DND-41 (cell line): ENCODE data around the gene ACOT12.
A peak's percentile ranks its signal among the peaks of the same experiment; 100 is the strongest.

Experiments used
- ATAC-seq: fragments of 200-7000 bp; cut with Tn5 transposase; 3 replicates; pipeline ENCODE4 v1.9.1; 2021; ENCODE audit warnings: low read depth; ENCODE audit not compliant: insufficient read depth
- DNase-seq: peaks from one replicate; pipeline ENCODE4 v3.0.0-alpha.2; 2020
- H2AFZ ChIP-seq: 2 replicates; pipeline ENCODE4 v1.6.0; 2012; ENCODE audit warnings: low read depth, low read length
- H3K27ac ChIP-seq: 2 replicates; pipeline ENCODE4 v1.5.1; 2012; ENCODE audit warnings: low read length, inconsistent platforms
- H3K27me3 ChIP-seq: fragments of 200-600 bp; sonication (generic); 2 replicates; pipeline ENCODE4 v1.6.0; 2012; ENCODE audit warnings: low read length, mild to moderate bottlenecking, inconsistent platforms; ENCODE audit not compliant: insufficient read depth, poor library complexity
- H3K36me3 ChIP-seq: 2 replicates; pipeline ENCODE4 v1.5.1; 2012; ENCODE audit warnings: low read length, inconsistent platforms; ENCODE audit not compliant: insufficient read depth
- H3K4me1 ChIP-seq: 2 replicates; pipeline ENCODE4 v1.5.1; 2012; ENCODE audit warnings: mild to moderate bottlenecking, low read length; ENCODE audit not compliant: insufficient read depth
- H3K4me2 ChIP-seq: 2 replicates; pipeline ENCODE4 v1.6.0; 2012; ENCODE audit warnings: mild to moderate bottlenecking, moderate library complexity, low read length, inconsistent platforms; ENCODE audit not compliant: insufficient read depth
- H3K4me3 ChIP-seq, 2 experiments: fragments of 200-600 bp in 1 of 2; shearing (Covaris generic) in 1 of 2; 2 replicates each; pipeline ENCODE4 v1.5.1; 2012 to 2016; ENCODE audit warnings: inconsistent platforms in 2 of 2, low read length in 2 of 2, mild to moderate bottlenecking in 2 of 2, low read depth in 1 of 2, moderate library complexity in 1 of 2
- H3K79me2 ChIP-seq: 2 replicates; pipeline ENCODE4 v1.6.0; 2012; ENCODE audit warnings: low read length, inconsistent platforms; ENCODE audit not compliant: insufficient read depth
- H3K9ac ChIP-seq: 2 replicates; pipeline ENCODE4 v1.6.0; 2012; ENCODE audit warnings: low read depth, mild to moderate bottlenecking, inconsistent platforms, low read length, moderate library complexity
- H3K9me3 ChIP-seq: 2 replicates; pipeline ENCODE4 v1.5.1; 2012; ENCODE audit warnings: low read length, moderate library complexity, mild to moderate bottlenecking, inconsistent platforms; ENCODE audit not compliant: insufficient read depth, severe bottlenecking
- H4K20me1 ChIP-seq: 2 replicates; pipeline ENCODE4 v1.6.0; 2012; ENCODE audit warnings: low read length; ENCODE audit not compliant: insufficient read depth
- CTCF ChIP-seq: IDR thresholded peaks from 2 replicates; pipeline ENCODE4 v1.5.1; 2012; ENCODE audit warnings: borderline replicate concordance, low read length, moderate library complexity, mild to moderate bottlenecking; ENCODE audit not compliant: poor library complexity, severe bottlenecking; ENCODE audit errors: extremely low read depth
- EZH2 ChIP-seq: IDR thresholded peaks from 3 replicates; pipeline ENCODE4 v1.6.1; 2012; ENCODE audit warnings: borderline replicate concordance, low read depth, mild to moderate bottlenecking, moderate library complexity, low read length, inconsistent platforms; ENCODE audit not compliant: severe bottlenecking

The ACOT12 gene

DNA sequence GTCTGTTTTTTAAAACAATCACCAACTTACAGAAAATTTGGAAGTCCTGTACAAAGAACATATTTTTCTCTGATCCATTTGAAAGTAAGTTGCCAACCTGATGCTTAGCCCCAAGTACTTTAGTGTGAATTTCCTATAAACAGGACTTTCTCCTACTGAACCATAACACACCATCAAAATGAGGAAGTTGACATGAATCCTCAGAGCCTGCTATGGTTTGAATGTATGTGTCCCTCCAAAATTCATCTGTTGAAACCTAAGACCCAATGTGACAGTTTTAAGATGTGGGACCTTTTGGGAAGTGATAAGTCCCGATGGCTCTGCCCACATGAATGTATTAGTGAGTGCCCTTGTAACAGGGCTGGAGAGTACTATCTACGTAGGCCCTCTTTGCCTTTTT is 6.4 kb upstream of the ACOT12 start:
- Histone ChIP-seq H3K79me2 (no peaks in the 10 kb centered on the region), H3K4me2 (no peak overlapping the region), H3K9ac (no peak overlapping the region), H3K4me1 (no peaks in the 10 kb centered on the region), H3K27me3 (no peaks in the 10 kb centered on the region), H2AFZ (no peak overlapping the region), H3K36me3 (no peaks in the 10 kb centered on the region), H3K27ac (no peak overlapping the region), H4K20me1 (no peaks in the 10 kb centered on the region), H3K9me3 (no peaks in the 10 kb centered on the region), H3K4me3 (no peak overlapping the region)
- ATAC-seq (0 out of 3 replicates have a peak, but pooled peaks have one; percentile 15), DNase-seq (no peak)
- TF ChIP-seq EZH2 (no peak), CTCF (no peak)

GRCh38 chr5:81398741-81399140 is 4.8 kb upstream of the ACOT12 start:
- Histone ChIP-seq H3K9ac (no peak overlapping the region), H3K27ac (no peak overlapping the region), H3K4me2 (no peak overlapping the region), H3K36me3 (no peaks in the 10 kb centered on the region), H3K4me3 (no peak overlapping the region), H4K20me1 (no peaks in the 10 kb centered on the region), H3K79me2 (no peaks in the 10 kb centered on the region), H3K27me3 (no peaks in the 10 kb centered on the region), H3K9me3 (no peaks in the 10 kb centered on the region), H3K4me1 (no peaks in the 10 kb centered on the region), H2AFZ (no peak overlapping the region)
- TF ChIP-seq EZH2: no peak
- TF ChIP-seq CTCF: no peak
- DNase-seq (no peak), ATAC-seq (peak; percentile 48; the same call in 1 of the 3 replicates)

GRCh38 chr5:81397176-81397575 is 3.2 kb upstream of the ACOT12 start:
- H3K27ac ChIP-seq: no peak overlapping the region
- no peaks in the 10 kb centered on the region for H3K79me2 ChIP-seq

More at GRCh38 chr5:81397176-81397575, 3.2 kb upstream of the ACOT12 start:
- Histone ChIP-seq H3K36me3 (no peaks in the 10 kb centered on the region), H3K9ac (no peak overlapping the region), H3K9me3 (no peaks in the 10 kb centered on the region), H3K4me1 (no peaks in the 10 kb centered on the region), H3K4me2 (no peak overlapping the region), H3K4me3 (no peak overlapping the region), H2AFZ (no peak overlapping the region), H3K27me3 (no peaks in the 10 kb centered on the region), H4K20me1 (no peaks in the 10 kb centered on the region)
- ATAC-seq (no peak), DNase-seq (no peak)
- TF ChIP-seq EZH2 (no peak), CTCF (no peak)
